Measurements from ENCODE around the gene YES1.

Gene YES1

GRCh38 chr18:811892-812375, at the start of gene YES1:
Gene YES1, minus strand, starts transcription at chr18:812242. Its CDS starts 55,415 bp downstream, at chr18:756827.
- DNase-seq (ENCODE audit: low read depth), result peak; percentile 44

GRCh38 chr18:857986-858385, 45.9 kb upstream of the YES1 start:
- DNase-seq (ENCODE audit: low read depth), result no peak

DNA sequence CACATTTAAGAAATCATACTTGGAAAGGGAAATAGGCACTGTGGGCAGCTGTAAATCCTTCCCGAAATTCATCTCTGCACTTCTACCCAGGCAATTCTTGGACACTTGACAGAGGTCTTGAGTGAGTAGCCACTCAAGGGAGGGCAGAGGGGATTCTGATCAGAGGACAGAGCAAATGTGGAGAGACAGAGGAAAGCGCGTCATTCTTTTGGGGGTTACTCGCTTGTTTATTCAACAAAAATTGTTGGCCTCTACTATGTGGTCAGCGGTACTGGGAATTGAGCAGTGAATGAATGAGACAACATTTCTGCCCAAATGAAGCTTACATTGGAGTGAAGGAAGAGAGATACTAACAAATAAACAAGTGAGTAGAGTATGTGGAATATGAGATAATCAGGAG, 41.4 kb upstream of the YES1 start:
- no peak for DNase-seq (ENCODE audit: low read depth)

GRCh38 chr18:850960-851359, 38.9 kb upstream of the YES1 start:
- no peak for DNase-seq (ENCODE audit: low read depth)

- no peak for DNase-seq (ENCODE audit: low read depth)
Observed at GRCh38 chr18:849021-849420, 37.0 kb upstream of the YES1 start.

DNA sequence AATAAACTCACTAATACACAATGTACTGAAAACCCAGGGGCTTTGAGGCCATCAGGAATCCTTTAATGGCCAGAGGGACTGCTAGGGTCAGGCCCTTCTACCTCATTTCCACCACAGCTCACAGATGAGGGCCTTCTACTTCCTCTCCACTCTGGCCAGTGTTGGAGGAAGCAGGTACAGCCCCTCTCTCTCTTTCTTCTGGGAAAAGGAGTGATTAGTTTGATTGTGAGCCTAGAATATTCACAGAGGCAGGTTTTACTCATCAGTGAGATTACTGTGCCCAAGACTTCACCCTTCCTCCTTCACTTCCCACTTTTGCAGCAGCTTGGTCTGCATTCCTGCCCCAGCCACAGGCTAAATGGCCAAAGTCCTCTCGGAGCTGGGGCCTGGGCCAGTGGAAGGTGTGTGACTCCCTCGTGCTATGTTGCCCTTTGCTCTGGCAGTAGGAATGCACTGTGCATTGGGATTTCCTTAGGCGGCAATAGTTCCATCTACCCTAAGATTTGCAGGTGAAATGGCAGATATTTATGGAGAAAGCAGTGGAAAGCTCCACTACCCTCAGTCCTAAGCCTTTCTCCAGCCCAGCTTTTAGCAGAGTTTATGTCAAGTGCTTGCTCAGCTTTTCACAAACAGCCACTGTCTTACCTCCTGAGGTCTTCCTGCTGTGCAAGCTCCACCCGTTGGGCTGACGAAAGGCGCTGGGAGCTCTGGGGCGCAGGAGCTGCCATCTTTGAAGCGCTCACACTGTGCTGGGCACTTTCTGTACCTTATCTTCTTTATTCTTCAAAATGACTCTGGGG, 36.2 kb upstream of the YES1 start:
- no peak for DNase-seq (ENCODE audit: low read depth)

- DNase-seq (ENCODE audit: low read depth), result peak; percentile 6
Observed at GRCh38 chr18:845152-845819, 33.2 kb upstream of the YES1 start.

DNA sequence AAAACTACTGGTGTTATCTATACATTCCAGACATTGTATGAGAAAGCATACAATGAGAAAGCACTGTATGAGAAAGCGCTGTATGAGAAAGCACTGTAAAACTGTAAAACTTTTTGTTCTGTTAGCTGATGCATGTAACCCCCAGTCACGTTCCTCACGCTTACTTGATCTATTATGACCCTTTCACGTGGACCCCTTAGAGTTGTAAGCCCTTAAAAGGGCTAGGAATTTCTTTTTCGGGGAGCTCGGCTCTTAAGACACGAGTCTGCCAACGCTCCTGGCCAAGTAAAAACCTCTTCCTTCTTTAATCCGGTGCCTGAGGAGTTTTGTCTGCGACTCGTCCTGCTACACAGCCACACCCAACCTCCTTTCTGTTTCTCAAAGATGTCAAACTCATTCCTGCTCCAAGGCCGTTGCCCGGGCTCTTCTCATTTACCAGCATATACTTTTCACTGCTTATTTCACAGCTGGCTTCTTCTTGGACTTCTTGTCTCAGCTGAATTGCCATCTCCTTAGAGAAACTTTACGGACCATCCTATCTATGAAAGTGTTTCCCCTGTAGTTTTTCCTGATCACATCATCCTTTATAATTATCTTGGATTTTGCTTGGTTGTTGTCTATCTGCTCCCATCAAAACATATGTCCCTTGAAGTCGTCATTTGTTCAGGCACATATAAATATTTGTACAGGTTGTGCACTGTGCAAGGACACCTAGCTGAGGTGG, 29.8 kb upstream of the YES1 start:
- no peak for DNase-seq (ENCODE audit: low read depth)

GRCh38 chr18:840516-840915, 28.5 kb upstream of the YES1 start:
- DNase-seq (ENCODE audit: low read depth), result no peak

DNA sequence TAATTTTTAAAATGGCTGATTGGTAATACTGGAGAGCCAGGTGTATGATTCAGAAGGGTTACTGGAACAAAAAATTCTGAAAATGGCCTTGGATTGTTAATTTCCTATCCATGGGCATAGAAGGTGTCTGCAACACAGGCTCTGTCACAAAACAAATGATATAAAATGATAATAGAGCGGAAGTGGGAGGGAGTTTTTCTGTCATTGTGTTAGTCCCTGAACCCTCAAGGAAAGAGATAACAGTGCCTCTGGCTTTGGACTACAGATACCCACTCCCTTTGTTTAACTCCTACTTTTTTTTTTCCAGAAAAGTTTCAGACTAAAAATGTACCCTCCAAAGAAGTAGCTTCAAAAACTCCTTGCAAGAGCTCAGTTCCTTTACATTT, 28.0 kb upstream of the YES1 start:
- DNase-seq (ENCODE audit: low read depth), result no peak

DNA sequence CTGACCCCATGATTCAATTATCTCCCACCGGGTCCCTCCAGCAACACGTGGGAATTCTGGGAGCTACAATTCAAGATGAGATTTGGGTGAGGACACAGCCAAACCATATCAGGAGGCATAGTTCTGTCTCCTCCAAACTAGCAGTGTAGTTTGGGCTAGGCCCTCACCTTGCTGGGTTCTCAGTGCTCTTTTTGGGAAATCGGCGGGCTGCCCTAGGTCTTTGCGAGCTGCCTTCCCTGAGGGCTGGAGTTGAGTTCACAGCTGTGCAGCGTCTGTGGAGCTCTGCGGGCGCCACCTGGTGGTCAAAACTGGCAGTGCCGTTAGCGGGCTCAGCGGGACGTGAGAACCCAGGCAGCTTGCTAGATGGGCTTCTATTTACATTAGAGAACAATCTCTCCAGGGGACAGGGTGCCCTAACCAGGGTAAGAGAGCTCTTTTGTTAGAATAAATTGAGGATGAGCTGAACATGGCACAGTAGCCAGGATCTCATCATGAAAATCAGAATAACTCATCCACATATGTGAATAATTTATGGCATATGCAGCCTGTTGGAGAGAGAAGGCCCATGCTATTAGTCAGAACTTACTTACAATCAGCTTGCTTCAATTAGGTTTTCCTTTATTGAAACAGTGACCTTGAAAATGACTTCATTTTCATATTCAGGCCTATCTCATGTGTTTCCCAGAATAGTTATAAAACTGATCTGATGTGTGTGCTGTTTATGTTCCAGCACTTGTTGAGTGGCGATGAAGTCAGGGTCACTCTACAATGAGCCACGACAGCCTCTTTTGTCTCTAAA, 27.4 kb upstream of the YES1 start:
- peak; percentile 61 for DNase-seq (ENCODE audit: low read depth)

- no peak for DNase-seq (ENCODE audit: low read depth)
Observed at GRCh38 chr18:837922-838321, 25.9 kb upstream of the YES1 start.

DNA sequence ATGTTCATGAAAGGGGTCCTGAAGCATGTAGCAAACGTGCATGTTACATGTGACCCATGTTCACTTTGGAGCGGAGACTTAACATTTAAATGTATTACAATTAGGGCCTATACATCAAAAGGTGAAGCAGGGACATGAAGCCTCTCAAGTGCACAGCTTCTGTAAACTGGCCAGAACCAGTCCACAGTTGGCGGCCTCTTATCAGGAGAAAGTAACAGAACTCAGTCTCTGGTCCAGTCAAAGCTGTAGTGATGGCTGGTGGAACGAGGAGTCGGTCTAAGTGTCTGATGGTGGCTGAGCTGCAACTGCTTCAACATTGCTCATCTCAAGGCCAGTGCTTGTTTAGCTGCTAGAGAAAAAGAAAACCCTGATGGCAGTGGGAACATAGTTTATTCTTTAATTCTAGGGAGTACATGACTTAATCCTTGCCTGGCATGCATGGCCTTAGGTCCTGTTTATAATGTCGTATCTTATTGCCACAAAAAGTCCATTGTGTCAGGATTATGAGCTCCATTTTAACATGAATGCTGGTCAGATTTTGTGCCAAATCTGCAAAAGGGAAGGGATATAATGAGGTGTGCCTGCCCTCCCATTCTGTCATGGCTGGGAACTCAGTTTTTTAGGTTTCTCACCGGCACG, 22.2 kb upstream of the YES1 start:
- DNase-seq (ENCODE audit: low read depth), result no peak

DNA sequence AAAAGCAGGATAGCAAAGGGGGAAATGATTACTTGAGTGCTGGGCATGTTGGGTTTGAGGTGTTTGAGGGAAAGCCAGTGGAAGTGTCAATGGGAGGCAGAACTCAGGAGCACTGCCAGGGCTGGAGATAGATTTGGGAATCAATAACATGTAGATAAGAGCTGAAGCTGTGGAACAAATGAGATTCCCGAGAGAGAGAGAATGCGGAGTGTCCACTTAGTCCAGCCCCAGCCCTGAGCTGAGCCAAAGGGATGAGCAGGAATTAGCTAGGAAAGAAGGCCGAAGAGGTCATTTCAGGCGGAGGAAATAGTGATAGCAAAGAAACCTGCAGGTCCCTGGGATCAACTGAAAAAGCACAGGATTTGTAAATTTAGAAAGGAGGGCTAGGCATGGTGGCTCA, 21.2 kb upstream of the YES1 start:
- no peak for DNase-seq (ENCODE audit: low read depth)

DNA sequence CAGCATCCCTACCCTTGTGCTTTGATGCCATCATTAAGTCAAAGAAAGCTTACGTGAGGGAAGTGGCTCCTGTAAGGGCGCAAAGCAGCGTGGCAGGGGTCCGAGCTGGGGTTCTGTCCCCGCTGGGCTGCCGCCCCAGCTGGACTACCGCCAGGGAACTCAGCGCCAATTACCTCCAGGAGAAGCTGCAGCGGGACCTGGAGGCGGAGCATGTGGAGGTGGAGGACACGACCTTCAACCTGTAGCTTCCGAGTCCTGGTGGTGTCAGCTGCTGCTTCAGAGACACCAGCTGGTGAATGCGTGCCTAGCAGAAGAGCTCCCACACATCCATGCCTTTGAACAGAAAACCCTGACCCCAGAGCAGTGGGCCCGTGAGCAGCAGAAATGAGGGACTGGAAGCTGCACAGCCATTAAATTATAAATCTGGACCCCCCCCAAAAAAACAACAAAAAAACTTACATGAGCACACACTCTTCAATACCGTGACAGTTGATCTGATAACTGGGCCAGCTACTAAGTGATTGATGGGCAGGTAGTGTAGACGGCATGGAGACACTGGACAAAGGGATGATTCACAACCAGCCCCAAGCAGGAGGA, 20.1 kb upstream of the YES1 start:
- no peak for DNase-seq (ENCODE audit: low read depth)

GRCh38 chr18:830315-830901, 18.4 kb upstream of the YES1 start:
- no peak for DNase-seq (ENCODE audit: low read depth)

DNA sequence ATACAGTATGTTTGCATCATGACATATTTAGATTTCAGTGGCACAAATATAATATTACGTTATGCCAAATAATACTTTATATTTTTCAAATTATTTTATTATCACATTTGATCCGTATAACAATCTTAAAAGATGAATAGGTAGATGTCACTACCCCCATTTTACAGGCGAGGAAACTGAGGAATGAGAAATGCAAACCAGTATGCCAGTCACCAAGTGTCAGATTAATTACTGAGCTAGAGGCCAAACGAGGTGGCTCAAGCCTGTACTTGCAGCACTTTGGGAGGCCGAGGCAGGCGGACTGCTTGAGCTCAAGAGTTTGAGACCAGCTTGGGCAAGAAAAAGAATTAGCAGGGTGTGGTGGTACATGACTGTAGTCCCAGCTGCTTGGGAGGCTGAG, 17.4 kb upstream of the YES1 start:
- no peak for DNase-seq (ENCODE audit: low read depth)

GRCh38 chr18:827093-827677, 15.1 kb upstream of the YES1 start:
- DNase-seq (ENCODE audit: low read depth), result no peak

GRCh38 chr18:825891-826585, 14.0 kb upstream of the YES1 start:
- no peak for DNase-seq (ENCODE audit: low read depth)

- DNase-seq (ENCODE audit: low read depth), result no peak
Observed at GRCh38 chr18:824179-824578, 12.1 kb upstream of the YES1 start.

Data from GM04504 (cell line).